ENCODE measurements around the gene HOXD4. TPM values are rescaled to one million over a fixed set of nuclear protein-coding genes. Genes with fewer than 3 reads are reported as not detected.

The HOXD4 gene
- total RNA-seq, 2 experiments from 2014 or later = not detected

DNA sequence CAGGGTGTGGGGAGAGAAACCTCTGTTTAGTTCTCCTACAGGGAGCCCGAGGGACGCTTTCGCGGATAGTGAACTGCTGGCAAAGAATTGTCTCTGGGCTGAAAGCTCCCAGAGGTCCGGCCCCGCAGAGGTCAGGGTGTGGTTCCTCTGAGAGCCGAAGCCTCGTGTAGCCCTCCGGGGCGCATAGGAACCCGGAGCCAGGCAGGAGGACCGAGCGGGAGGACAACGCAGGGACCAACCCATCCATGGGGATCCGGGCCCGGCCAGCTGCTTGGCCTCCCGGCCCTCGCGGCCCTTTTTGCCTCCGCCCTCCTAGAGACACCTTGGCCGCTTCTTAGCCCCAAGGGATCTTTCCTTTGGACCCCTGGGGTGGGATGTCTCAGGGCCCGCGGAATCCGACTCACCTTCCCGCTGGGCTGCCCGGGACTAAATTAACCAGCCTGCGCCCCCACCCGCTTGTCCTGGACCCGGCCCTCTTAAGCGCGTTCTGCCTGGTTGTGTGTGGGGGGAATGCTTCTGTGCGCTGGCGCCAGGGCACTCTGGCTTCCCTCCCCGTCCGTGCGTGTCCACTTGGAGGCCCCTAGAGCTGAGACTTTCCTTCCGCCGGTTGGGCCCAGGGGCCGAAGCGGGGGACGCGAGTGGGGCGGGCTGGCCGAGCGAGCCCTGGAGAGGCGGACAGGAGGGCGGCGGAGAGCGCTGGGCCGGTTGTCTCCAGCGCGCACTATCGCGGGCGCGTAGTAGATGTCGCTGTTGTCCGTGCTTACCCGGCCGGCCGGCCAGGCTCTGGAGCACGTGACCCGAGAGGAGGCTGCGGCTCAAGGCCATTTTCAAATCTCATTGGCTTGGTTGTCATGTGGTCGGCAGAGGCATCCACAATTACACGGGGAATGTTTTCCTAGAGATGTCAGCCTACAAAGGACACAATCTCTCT, 35.2 kb upstream of the HOXD4 start, which contains the start of gene HOXD10:
TSS of gene HOXD10 (plus strand) at position 896 of the 931 bp plus-strand sequence. CDS start 56 bp downstream, outside the sequence.
- ChIA-PET POLR2A (no interaction called here), CTCF (no interaction called here)
- peaks cover 86% of the 10 kb centered on the region for H3K27me3 Mint-ChIP-seq (ENCODE audit: low read depth)
- H3K9me3 Mint-ChIP-seq (ENCODE audit: insufficient read depth) = peaks cover 10% of the 10 kb centered on the region
- DNase-seq (no peak), ATAC-seq (no peak)
- H3K4me3 Mint-ChIP-seq = no peak within 1 kb of the TSS
- no peaks in the 10 kb centered on the region for H3K4me1 Mint-ChIP-seq (ENCODE audit: low read depth)
- no peak within 1 kb of the TSS for H3K27ac Mint-ChIP-seq
- H3K36me3 Mint-ChIP-seq (ENCODE audit: low read depth) = peaks cover 6% of the 10 kb centered on the region

DNA sequence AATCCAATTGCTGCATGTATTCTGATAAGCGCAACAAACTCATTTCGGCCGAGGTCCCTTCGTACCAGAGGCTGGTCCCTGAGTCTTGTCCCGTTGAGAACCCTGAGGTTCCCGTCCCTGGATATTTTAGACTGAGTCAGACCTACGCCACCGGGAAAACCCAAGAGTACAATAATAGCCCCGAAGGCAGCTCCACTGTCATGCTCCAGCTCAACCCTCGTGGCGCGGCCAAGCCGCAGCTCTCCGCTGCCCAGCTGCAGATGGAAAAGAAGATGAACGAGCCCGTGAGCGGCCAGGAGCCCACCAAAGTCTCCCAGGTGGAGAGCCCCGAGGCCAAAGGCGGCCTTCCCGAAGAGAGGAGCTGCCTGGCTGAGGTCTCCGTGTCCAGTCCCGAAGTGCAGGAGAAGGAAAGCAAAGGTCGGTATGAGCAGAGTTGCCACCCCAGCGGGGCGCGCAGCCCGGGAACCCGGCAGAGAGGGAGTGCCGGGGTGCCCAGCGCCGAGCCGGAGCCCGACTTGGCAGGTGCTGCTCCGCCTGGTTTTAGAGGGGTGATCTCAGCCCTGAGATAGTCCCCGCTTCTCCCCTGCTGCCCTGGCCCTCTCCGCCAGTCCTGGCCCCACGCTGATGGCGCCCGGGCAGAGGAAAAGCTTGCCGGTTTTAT, 34.1 kb upstream of the HOXD4 start:
- H3K4me3 Mint-ChIP-seq = no peak overlapping the region
- peaks cover 84% of the 10 kb centered on the region for H3K27me3 Mint-ChIP-seq (ENCODE audit: low read depth)
- no peak overlapping the region for H3K27ac Mint-ChIP-seq
- peaks cover 4% of the 10 kb centered on the region for H3K36me3 Mint-ChIP-seq (ENCODE audit: low read depth)
- H3K4me1 Mint-ChIP-seq (ENCODE audit: low read depth) = no peaks in the 10 kb centered on the region
- POLR2A ChIA-PET = no interaction called here
- no peak for DNase-seq
- CTCF ChIA-PET = no interaction called here
- peaks cover 10% of the 10 kb centered on the region for H3K9me3 Mint-ChIP-seq (ENCODE audit: insufficient read depth)
- no peak for ATAC-seq

DNA sequence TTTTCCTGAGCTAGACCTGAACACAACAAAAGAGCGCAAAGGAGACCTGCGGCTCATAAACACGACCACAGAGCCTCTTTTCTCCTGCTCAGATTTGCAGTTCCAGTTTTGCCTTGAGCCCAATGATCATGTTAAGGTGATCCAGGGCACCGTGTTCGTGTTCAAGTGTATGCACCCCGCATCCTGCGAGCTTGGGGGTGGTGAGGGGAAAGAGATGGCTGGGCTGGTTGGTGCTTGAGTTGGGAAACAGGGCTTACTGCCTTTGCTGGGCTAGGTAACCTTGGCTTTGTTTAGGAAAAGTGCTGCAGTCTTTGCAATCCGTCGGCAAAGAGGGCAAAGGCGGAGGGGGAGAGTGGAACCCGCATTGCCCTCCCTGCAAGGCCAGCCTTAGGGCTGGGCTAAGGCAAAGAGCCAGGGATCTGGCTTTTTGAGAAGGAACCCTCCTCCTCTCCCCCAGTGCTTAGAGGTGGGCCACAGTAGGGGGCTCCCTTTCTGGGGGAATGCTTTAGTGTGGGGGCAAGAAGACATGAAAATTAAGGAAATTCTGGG, 33.5 kb upstream of the HOXD4 start:
- Mint-ChIP-seq H3K27me3 (ENCODE audit: low read depth) (peaks cover 83% of the 10 kb centered on the region), H3K4me1 (ENCODE audit: low read depth) (no peaks in the 10 kb centered on the region), H3K36me3 (ENCODE audit: low read depth) (peaks cover 4% of the 10 kb centered on the region), H3K9me3 (ENCODE audit: insufficient read depth) (peaks cover 9% of the 10 kb centered on the region), H3K27ac (no peak overlapping the region), H3K4me3 (no peak overlapping the region)
- ATAC-seq = no peak
- ChIA-PET CTCF (no interaction called here), POLR2A (no interaction called here)
- DNase-seq = no peak

DNA sequence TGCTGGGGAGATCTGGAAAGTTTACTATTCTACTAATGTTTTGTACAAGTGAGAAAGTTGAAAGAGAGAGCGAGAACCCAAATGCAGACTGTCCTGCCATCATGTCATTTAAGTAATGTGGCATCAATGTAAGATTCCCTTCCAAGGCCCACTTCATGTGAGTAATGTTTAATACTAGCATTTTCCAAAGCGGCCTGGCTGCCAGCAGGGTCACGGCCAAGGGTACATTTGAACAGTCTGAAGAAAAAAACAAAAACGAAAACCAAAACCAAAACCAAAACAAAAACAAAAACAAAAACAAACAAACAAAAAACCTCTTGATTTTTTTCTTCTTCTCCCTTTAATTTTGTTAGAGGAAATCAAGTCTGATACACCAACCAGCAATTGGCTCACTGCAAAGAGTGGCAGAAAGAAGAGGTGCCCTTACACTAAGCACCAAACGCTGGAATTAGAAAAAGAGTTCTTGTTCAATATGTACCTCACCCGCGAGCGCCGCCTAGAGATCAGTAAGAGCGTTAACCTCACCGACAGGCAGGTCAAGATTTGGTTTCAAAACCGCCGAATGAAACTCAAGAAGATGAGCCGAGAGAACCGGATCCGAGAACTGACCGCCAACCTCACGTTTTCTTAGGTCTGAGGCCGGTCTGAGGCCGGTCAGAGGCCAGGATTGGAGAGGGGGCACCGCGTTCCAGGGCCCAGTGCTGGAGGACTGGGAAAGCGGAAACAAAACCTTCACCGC, 32.6 kb upstream of the HOXD4 start:
- DNase-seq (no peak), ATAC-seq (no peak)
- POLR2A ChIA-PET = no interaction called here
- Mint-ChIP-seq H3K4me1 (ENCODE audit: low read depth) (no peaks in the 10 kb centered on the region), H3K9me3 (ENCODE audit: insufficient read depth) (peaks cover 6% of the 10 kb centered on the region), H3K27me3 (ENCODE audit: low read depth) (peaks cover 81% of the 10 kb centered on the region), H3K27ac (no peak overlapping the region), H3K4me3 (no peak overlapping the region), H3K36me3 (ENCODE audit: low read depth) (peaks cover 5% of the 10 kb centered on the region)
- CTCF ChIA-PET = no interaction called here

DNA sequence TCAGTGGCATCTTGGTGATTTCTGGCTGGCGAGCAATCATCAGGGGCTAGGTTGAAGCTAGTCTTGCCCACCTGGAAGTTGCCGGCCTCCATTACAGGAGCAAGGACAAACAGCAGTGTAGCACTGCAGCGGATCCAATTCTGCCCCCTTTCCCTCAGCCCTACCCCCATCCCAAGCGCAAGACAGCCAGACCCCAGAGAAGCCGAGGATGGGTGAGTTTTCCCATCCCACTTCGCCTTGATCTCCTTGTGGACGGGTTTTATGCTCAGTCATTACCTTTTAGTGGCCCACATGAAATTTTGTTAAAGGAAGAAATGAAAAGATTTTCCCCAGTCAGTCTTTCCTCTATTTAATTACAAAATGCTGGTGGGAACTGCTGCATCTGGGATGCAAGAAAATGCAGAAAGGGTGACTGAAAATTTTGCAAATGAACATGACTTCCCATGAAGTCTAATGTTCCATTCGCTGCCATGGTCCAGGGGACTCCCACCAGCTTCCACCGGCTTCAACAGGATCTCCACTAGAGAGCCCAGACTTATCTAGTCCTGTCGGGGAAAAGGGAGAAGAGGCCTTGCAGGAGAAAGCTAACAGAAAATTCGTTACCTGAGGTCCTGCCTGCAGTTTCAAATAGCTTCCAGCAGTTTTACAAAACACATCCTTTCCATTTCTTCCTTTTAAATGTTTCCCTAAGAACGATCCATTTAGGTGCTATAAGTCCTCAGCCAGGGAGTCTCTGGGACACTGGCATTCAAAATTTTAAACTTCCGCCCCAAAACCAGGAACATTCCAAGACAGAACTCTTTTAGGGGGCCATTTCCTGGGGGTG, 30.8 kb upstream of the HOXD4 start:
- POLR2A ChIA-PET = no interaction called here
- no peak for DNase-seq
- peaks cover 9% of the 10 kb centered on the region for H3K36me3 Mint-ChIP-seq (ENCODE audit: low read depth)
- H3K27me3 Mint-ChIP-seq (ENCODE audit: low read depth) = peaks cover 82% of the 10 kb centered on the region
- no peak overlapping the region for H3K27ac Mint-ChIP-seq
- ATAC-seq = no peak
- no peak overlapping the region for H3K4me3 Mint-ChIP-seq
- H3K4me1 Mint-ChIP-seq (ENCODE audit: low read depth) = no peaks in the 10 kb centered on the region
- H3K9me3 Mint-ChIP-seq (ENCODE audit: insufficient read depth) = peaks cover 6% of the 10 kb centered on the region
- CTCF ChIA-PET = interaction anchor here (1.1 to 2.3 kb wide), 7 partner anchors 10 to 532 kb away, joined by 3 to 6 read pairs (median 3); no protein-coding TSS in a partner anchor

DNA sequence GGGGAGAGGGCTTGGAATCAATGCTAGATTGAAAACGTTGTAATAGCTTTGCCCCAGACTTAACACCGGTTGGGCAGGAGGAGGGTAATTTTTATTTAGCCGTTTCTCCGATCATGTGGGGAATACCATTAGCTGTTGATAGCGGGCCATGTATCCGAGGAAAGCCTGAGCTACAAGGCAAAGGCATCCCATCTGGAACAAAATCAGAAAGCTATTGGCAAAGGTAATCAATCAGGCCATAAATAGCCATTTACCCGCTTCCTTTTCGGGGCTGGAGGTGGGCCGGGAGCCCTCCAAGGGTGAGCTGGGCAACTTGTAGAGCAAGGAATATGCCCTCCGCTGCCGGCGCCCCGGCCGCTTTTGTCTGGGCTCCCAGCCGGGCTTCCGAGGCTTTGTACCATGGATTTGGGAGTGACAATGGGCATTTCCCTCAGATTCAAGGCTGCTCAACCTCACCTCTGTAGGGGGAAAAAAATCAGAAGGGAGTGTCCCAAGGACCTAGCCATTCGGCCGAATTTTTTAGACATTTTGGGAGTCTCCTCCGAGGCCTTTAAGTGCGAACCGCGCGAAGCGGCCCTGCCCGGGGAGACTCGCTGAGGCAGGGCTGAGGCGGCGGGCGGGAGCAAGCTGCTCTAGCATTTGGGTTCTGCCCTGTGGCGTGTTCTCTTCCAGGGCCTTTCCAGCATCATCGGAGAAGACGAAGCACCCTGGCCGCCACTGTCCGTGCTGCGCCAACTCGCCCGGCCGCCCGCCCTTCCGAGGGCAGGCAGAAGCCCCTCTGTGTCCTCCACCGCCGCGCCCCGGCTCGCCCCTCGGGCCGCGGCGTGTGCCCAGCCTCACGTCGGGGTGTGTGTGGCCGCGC, 29.9 kb upstream of the HOXD4 start:
- peaks cover 8% of the 10 kb centered on the region for H3K36me3 Mint-ChIP-seq (ENCODE audit: low read depth)
- H3K9me3 Mint-ChIP-seq (ENCODE audit: insufficient read depth) = peaks cover 6% of the 10 kb centered on the region
- H3K27me3 Mint-ChIP-seq (ENCODE audit: low read depth) = peaks cover 83% of the 10 kb centered on the region
- ChIA-PET CTCF (interaction anchor here (1.1 to 2.3 kb wide), 6 partner anchors 10 to 531 kb away, joined by 3 to 6 read pairs (median 4); no protein-coding TSS in a partner anchor), POLR2A (no interaction called here)
- H3K4me3 Mint-ChIP-seq = no peak overlapping the region
- ATAC-seq = no peak
- H3K4me1 Mint-ChIP-seq (ENCODE audit: low read depth) = no peaks in the 10 kb centered on the region
- no peak for DNase-seq
- H3K27ac Mint-ChIP-seq = no peak overlapping the region

DNA sequence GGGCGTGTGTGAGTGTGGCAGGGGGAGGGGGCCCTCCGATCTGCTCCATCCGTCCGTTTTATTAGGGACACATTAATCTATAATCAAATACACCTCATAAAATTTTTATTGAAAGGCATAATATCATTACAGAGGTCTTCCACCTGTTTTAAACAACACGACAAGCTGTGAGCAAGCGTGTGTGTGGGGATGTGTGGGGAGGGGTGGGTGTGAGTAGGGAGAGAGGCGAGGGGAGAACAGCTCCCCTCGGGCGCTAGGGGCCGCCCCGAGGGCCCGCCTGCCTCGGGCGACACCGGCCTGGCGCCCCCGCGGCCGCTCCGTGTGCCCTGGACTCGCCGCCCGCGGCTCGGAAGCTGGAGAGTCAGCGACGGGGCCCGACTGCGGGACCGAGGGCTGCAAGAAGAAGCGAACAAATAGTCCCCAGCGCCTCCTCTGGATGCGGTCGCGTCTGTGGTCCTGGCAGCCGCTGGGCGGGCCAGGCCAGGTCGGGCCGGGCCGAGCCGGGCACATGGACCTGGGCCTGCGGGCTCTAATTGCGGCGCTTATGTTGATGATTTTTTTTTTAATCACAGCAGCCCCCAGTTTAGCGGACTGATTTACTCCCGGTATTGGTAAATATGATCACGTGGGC, 29.2 kb upstream of the HOXD4 start:
- Mint-ChIP-seq H3K27ac (no peak overlapping the region), H3K27me3 (ENCODE audit: low read depth) (peaks cover 82% of the 10 kb centered on the region), H3K9me3 (ENCODE audit: insufficient read depth) (peaks cover 2% of the 10 kb centered on the region), H3K4me1 (ENCODE audit: low read depth) (peaks cover 2% of the 10 kb centered on the region), H3K4me3 (peak overlapping the region; percentile 43), H3K36me3 (ENCODE audit: low read depth) (peaks cover 6% of the 10 kb centered on the region)
- DNase-seq (no peak), ATAC-seq (no peak)
- ChIA-PET CTCF (interaction anchor here (1.6 to 2.3 kb wide), 3 partner anchors 10 to 40 kb away, joined by 3 to 6 read pairs (median 5); no protein-coding TSS in a partner anchor), POLR2A (no interaction called here)

DNA sequence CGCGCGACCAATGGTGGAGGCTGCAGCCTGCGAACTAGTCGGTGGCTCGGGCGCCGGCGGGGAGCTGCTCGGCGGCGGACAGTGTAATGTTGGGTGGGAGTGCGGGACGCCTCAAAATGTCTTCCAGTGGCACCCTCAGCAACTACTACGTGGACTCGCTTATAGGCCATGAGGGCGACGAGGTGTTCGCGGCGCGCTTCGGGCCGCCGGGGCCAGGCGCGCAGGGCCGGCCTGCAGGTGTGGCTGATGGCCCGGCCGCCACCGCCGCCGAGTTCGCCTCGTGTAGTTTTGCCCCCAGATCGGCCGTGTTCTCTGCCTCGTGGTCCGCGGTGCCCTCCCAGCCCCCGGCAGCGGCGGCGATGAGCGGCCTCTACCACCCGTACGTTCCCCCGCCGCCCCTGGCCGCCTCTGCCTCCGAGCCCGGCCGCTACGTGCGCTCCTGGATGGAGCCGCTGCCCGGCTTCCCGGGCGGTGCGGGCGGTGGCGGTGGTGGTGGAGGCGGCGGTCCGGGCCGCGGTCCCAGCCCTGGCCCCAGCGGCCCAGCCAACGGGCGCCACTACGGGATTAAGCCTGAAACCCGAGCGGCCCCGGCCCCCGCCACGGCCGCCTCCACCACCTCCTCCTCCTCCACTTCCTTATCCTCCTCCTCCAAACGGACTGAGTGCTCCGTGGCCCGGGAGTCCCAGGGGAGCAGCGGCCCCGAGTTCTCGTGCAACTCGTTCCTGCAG, 28.5 kb upstream of the HOXD4 start, which contains the start of gene HOXD9:
TSS of gene HOXD9 (plus strand) at position 37 of the 728 bp plus-strand sequence. CDS start at position 87, 50 bp downstream.
- no peaks in the 10 kb centered on the region for H3K9me3 Mint-ChIP-seq (ENCODE audit: insufficient read depth)
- POLR2A ChIA-PET = no interaction called here
- CTCF ChIA-PET = interaction anchor here (1.6 kb wide), 1 partner anchor 9 kb away, joined by 3 read pairs; no protein-coding TSS in a partner anchor

DNA sequence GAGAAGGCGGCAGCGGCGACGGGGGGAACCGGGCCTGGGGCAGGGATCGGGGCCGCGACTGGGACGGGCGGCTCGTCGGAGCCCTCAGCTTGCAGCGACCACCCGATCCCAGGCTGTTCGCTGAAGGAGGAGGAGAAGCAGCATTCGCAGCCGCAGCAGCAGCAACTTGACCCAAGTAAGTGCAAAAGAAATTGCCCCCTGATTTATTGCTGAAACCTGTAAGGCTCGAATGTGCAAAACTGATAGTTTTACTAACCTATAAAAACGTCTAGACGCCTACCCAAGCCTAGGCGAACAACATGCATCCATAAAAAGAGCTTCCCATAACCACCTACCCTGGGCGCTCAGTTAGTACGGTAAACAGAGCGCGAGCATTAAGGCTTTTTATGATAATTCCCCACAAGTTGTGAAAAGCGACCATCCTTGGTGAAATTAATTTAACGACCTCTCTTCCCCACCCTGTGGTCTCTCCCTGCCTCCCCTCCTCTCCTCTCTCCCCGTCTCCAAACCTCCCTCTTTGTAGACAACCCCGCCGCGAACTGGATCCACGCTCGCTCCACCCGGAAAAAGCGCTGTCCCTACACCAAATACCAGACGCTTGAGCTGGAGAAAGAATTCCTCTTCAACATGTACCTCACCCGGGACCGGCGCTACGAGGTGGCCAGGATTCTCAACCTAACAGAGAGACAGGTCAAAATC, 27.8 kb upstream of the HOXD4 start:
- Mint-ChIP-seq H3K9me3 (ENCODE audit: insufficient read depth) (no peaks in the 10 kb centered on the region), H3K4me1 (ENCODE audit: low read depth) (peaks cover 4% of the 10 kb centered on the region), H3K27me3 (ENCODE audit: low read depth) (peaks cover 82% of the 10 kb centered on the region), H3K4me3 (peak overlapping the region; percentile 42), H3K36me3 (ENCODE audit: low read depth) (peaks cover 5% of the 10 kb centered on the region), H3K27ac (peak overlapping the region; percentile 60)
- CTCF ChIA-PET = no interaction called here
- no peak for DNase-seq
- no peak for ATAC-seq
- POLR2A ChIA-PET = no interaction called here

More for the DNA sequence above, 28.5 kb upstream of the HOXD4 start, which contains the start of gene HOXD9:
- Mint-ChIP-seq H3K4me1 (ENCODE audit: low read depth) (peaks cover 2% of the 10 kb centered on the region), H3K4me3 (peak within 1 kb of the TSS; percentile 43), H3K27me3 (ENCODE audit: low read depth) (peaks cover 82% of the 10 kb centered on the region), H3K36me3 (ENCODE audit: low read depth) (peaks cover 6% of the 10 kb centered on the region), H3K27ac (no peak within 1 kb of the TSS)
- DNase-seq = no peak
- ATAC-seq = no peak
